Transverse colon (tissue), 4 donors: Measurements from ENCODE around the gene ANKRD11. TPM values are rescaled to one million over a fixed set of nuclear protein-coding genes. Genes with fewer than 3 reads are reported as not detected.
A peak's percentile ranks its signal among the peaks of the same experiment; 100 is the strongest.

Experiments
- DNase-seq: peaks from one replicate; pipeline ENCODE4 v3.0.0-alpha.2; 2019
- H3K27ac ChIP-seq, 4 donors: fragments of 200-600 bp; sonication (generic); 2 replicates each; pipeline ENCODE4 v1.5.1; 2016 to 2018; ENCODE audit warnings: inconsistent platforms in 4 of 4
- H3K27me3 ChIP-seq: fragments of 200-600 bp; sonication (generic); 2 replicates; pipeline ENCODE4 v1.5.1; 2017; ENCODE audit warnings: inconsistent platforms
- H3K36me3 ChIP-seq, 4 donors: fragments of 200-600 bp; sonication (generic); 2 replicates each; pipeline ENCODE4 v1.5.1; 2017 to 2019; ENCODE audit warnings: inconsistent platforms in 4 of 4
- H3K4me1 ChIP-seq, 4 donors: fragments of 200-600 bp; sonication (generic); 2 replicates each; pipeline ENCODE4 v1.5.1; 2017 to 2020; ENCODE audit warnings: inconsistent platforms in 4 of 4
- H3K4me3 ChIP-seq, 4 donors: fragments of 200-600 bp; sonication (generic); 1 replicate in 1 of 4; 2 replicates in 3 of 4; pipeline versions ENCODE4 v1.5.1 to v1.6.1; 2017 to 2019; ENCODE audit warnings: inconsistent platforms in 4 of 4
- H3K9me3 ChIP-seq, 2 donors: fragments of 200-600 bp; sonication (generic); 2 replicates each; pipeline ENCODE4 v1.5.1; 2017 to 2019; ENCODE audit warnings: inconsistent platforms in 2 of 2
- EP300 ChIP-seq: sonication (generic); formaldehyde crosslinking; IDR thresholded peaks from one replicate; pipeline ENCODE4 v1.6.1; 2017; ENCODE audit warnings: antibody characterized with exemption, low read depth
- POLR2A ChIP-seq: fragments of 450-650 bp; IDR thresholded peaks from one replicate; pipeline ENCODE4 v1.6.1; 2016; ENCODE audit warnings: antibody characterized with exemption, mild to moderate bottlenecking, moderate library complexity
- POLR2AphosphoS5 ChIP-seq, 3 donors: sonication (generic); formaldehyde crosslinking; IDR thresholded peaks; one replicate each; pipeline ENCODE4 v1.6.1; 2016; ENCODE audit warnings: antibody characterized with exemption in 3 of 3
- WGBS, 2 donors: methylation state at CpG; one replicate each; pipeline ENCODE4 v1.1.5; 2018; ENCODE audit warnings: low coverage in 1 of 2; 5-methylcytosine and 5-hydroxymethylcytosine counted together
- in situ Hi-C, 4 donors: fragments of 200-750 bp; cut with MboI; loops; one replicate each; pipeline versions ENCODE4 v1.15.0 to v1.15.1; 2017; ENCODE audit warnings: low sequenced_read_pairs in 3 of 4, low pct_ligation_motif_present in 1 of 4, low pct_unique_long_range_greater_than_20kb in 1 of 4
- intact Hi-C: fragments of 100-400 bp; cut with DNase I; formaldehyde crosslinking; loops from one replicate; pipeline ENCODE4 v1.15.1; 2023; ENCODE audit warnings: low total_unique reads
- total RNA-seq, 4 donors: library from RNA; depleted of rRNA; stranded (reverse); fragments of >200 nt; gene quantifications; one replicate each; pipeline ENCODE4 v1.1.0, GENCODE V29; 2016
- TF ChIP-seq, protein P1 (sequence below), 5 experiments: fragments of 200-600 bp in 3 of 5; fragments of 450-650 bp in 2 of 5; sonication (generic) in 3 of 5; IDR thresholded peaks; 1 replicate in 2 of 5; 2 replicates in 3 of 5; pipeline ENCODE4 v1.5.1; 2016 to 2017; ENCODE audit warnings: antibody characterized with exemption in 5 of 5, inconsistent platforms in 3 of 5, mild to moderate bottlenecking in 2 of 5, moderate library complexity in 1 of 5

Gene ANKRD11
- total RNA-seq, 4 donors from 2014 or later, result 109 to 281 (median 142) TPM

DNA sequence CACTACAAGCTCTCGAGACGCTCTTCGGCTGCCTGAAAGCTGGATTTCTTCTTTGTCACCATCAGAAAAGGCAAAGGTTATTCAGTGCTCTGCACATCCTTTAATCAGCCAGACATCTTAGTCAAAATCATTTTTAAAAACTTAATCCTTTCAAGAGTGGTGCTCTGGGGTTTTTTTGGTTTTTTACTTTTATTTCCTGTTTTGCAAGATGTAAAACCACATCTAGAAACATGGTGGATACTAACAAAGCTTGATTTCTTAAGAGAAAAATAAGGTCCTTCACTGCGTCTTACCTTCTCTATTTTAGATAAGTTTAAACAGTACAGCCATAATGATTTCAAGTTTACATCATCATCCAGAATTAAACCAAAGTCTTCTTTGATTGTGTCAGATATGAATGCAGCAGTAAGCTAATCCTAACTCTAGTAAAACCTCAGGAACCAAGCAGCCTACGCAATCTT is 6.3 kb downstream of the ANKRD11 start:
- Histone ChIP-seq H3K27ac (peak overlapping the region; percentile 84 to 85 (median 84)), H3K27me3 (no peaks in the 10 kb centered on the region), H3K36me3 (no peaks in the 10 kb centered on the region), H3K9me3 (no peaks in the 10 kb centered on the region), H3K4me1 (peaks cover 66 to 89% (median 80%) of the 10 kb centered on the region in 4 donors), H3K4me3 (no peak overlapping the region)
- in situ Hi-C loops, result loop anchor here in 1 of 4 donors (10.0 kb wide), 1 partner anchor 69 kb away; no protein-coding TSS in a partner anchor
- intact Hi-C loops, result loop anchor here (10.0 kb wide), 1 partner anchor 149 kb away; no protein-coding TSS in a partner anchor
- 67 to 71% methylated on average over 4 to 5 of the region's 5 CpGs for WGBS, 2 donors
- no peak for DNase-seq
- TF ChIP-seq POLR2AphosphoS5 (IDR thresholded peaks at IDR 0.05), result no peak
- TF ChIP-seq, protein P1, sequence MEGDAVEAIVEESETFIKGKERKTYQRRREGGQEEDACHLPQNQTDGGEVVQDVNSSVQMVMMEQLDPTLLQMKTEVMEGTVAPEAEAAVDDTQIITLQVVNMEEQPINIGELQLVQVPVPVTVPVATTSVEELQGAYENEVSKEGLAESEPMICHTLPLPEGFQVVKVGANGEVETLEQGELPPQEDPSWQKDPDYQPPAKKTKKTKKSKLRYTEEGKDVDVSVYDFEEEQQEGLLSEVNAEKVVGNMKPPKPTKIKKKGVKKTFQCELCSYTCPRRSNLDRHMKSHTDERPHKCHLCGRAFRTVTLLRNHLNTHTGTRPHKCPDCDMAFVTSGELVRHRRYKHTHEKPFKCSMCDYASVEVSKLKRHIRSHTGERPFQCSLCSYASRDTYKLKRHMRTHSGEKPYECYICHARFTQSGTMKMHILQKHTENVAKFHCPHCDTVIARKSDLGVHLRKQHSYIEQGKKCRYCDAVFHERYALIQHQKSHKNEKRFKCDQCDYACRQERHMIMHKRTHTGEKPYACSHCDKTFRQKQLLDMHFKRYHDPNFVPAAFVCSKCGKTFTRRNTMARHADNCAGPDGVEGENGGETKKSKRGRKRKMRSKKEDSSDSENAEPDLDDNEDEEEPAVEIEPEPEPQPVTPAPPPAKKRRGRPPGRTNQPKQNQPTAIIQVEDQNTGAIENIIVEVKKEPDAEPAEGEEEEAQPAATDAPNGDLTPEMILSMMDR (IDR thresholded peaks at IDR 0.05), result no peak
- no peak for TF ChIP-seq POLR2A
- TF ChIP-seq EP300, result no peak

DNA sequence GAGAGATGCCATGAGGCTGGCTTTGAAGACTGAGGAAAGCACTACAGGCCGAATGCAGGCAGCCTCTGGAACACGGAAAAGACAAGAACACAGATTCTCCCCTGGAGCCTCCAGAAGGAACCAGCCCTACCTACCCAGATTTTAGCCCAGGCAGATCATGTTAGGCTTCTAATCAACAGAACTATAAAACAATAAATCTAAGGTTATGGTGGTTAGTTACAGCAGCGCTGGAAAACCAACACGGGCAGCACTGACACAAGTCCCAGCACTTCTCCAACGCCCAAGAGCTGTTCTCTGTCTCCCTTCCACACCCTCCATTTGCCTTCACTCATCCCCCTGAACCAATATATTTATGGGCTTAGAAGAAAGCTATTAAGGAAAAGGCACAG is 7.5 kb downstream of the ANKRD11 start:
- in situ Hi-C loops, result loop anchor here in 1 of 4 donors (10.0 kb wide), 1 partner anchor 68 kb away; no protein-coding TSS in a partner anchor
- Histone ChIP-seq H3K36me3 (no peaks in the 10 kb centered on the region), H3K27me3 (no peaks in the 10 kb centered on the region), H3K27ac (peak overlapping the region; percentile 84 to 85 (median 84)), H3K9me3 (no peaks in the 10 kb centered on the region), H3K4me3 (peak overlapping the region in 1 of 4 donors; percentile 13), H3K4me1 (peaks cover 63 to 89% (median 78%) of the 10 kb centered on the region in 4 donors)
- intact Hi-C loops, result loop anchor here (10.0 kb wide), 1 partner anchor 148 kb away; no protein-coding TSS in a partner anchor
- DNase-seq, result peak; percentile 65
- WGBS, 2 donors, result 10 to 46% methylated on average over 2 to 5 of the region's 5 CpGs
- TF ChIP-seq POLR2AphosphoS5 (IDR thresholded peaks at IDR 0.05) (peak in 1 of 3 donors; percentile 26), EP300 (no peak), POLR2A (peak; percentile 26)
- TF ChIP-seq, protein P1 (IDR thresholded peaks at IDR 0.05), result no peak

DNA sequence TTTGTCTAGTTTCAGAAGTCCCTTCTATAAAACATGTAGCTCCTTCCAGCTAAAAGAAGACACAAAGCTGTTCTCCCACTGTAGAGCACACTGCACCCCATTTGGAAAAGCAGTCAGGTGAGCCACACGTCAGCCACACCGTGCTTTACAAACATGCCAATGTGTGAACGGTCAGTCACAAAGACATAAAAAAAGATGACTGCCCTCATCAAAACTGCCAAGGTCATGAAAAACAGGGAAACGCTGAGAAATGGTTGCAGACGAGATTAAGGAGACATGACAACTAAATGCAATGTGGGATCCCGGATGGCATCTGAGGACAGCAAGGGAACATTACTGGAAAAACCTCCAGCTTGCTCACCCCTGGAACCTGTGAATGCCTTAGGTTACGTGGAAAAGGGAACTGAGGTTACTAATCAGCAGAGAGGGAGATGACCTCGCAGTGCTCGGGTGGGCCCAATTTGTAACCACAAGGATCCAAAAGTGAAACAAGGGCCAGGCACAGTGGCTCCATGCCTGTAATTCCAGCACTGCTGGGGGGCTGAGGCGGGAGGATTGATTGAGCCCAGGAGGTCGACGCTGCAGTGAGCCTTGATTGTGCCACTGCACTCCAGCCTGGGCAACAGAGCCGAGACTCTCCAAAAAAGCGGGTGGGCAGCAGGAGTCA is 8.1 kb downstream of the ANKRD11 start:
- intact Hi-C loops (loop anchor here (10.0 kb wide), 1 partner anchor 147 kb away; no protein-coding TSS in a partner anchor), in situ Hi-C loops (loop anchor here in 1 of 4 donors (10.0 kb wide), 1 partner anchor 67 kb away; no protein-coding TSS in a partner anchor)
- Histone ChIP-seq H3K9me3 (no peaks in the 10 kb centered on the region), H3K36me3 (no peaks in the 10 kb centered on the region), H3K27me3 (no peaks in the 10 kb centered on the region), H3K4me3 (peak overlapping the region in 1 of 4 donors; percentile 13), H3K4me1 (peaks cover 61 to 89% (median 78%) of the 10 kb centered on the region in 4 donors), H3K27ac (peak overlapping the region; percentile 84 to 85 (median 84))
- peak; percentile 45 for DNase-seq
- TF ChIP-seq EP300, result no peak
- TF ChIP-seq, protein P1 (IDR thresholded peaks at IDR 0.05), result no peak
- no peak for TF ChIP-seq POLR2A
- TF ChIP-seq POLR2AphosphoS5 (IDR thresholded peaks at IDR 0.05), result no peak
- WGBS, 2 donors, result 35 to 38% methylated on average over 7 to 14 of the region's 14 CpGs

DNA sequence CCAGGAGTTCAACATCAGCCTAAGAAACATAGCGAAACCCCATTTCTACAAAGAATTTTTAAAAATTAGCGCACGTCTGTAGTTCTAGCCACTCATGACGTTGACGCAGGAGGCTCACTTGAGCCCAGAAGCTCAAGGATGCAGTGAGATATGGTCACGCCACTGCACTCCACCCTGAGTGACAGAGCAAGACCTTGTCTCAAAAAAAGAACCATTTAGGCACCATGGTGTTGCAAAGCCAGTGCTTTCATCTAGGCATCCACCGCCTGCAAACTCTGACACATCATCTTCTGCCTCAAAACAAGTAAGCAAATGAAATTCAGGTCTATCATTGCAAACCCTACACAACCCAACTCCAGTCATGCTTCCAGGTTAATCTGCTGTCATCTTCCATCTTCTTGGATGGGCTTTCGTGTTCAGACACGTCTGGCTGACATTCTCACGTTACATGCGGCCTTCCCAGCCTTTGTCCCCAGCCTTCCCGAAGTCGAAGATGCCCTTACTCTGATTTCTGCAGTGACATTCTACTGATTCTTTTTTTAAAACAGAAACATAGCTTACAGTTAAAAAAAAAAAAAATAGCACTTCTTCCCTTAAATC is 8.9 kb downstream of the ANKRD11 start:
- peaks cover 61 to 92% (median 80%) of the 10 kb centered on the region in 4 donors for H3K4me1 ChIP-seq
- in situ Hi-C loops, result loop anchor here in 1 of 4 donors (10.0 kb wide), 1 partner anchor 67 kb away; no protein-coding TSS in a partner anchor
- WGBS, 2 donors, result 84 to 90% methylated on average over 7 to 13 of the region's 13 CpGs

More for the DNA sequence above, 8.9 kb downstream of the ANKRD11 start:
- intact Hi-C loops, result loop anchor here (10.0 kb wide), 1 partner anchor 147 kb away; no protein-coding TSS in a partner anchor
- no peaks in the 10 kb centered on the region for H3K27me3 ChIP-seq
- H3K4me3 ChIP-seq, result no peak overlapping the region
- H3K9me3 ChIP-seq, result no peaks in the 10 kb centered on the region
- peak overlapping the region; percentile 84 to 85 (median 84) for H3K27ac ChIP-seq
- DNase-seq, result no peak
- no peak for TF ChIP-seq EP300
- TF ChIP-seq, protein P1 (IDR thresholded peaks at IDR 0.05), result no peak
- no peak for TF ChIP-seq POLR2A
- no peak for TF ChIP-seq POLR2AphosphoS5 (IDR thresholded peaks at IDR 0.05)
- H3K36me3 ChIP-seq, result no peaks in the 10 kb centered on the region
